Nephron (organoid): ENCODE data around the gene AGPS.
"Not testable (repeated sequence)": the region's sequence is repeated elsewhere in the genome, so short reads cannot be mapped to it uniquely, and the experiment has no call there.

ENCODE experiments used
- H3K27ac Mint-ChIP-seq, 3 experiments: 2 replicates each; pipeline ENCODE4 v1.8.0; 2020; ENCODE audit warnings: mixed read lengths in 3 of 3, mild to moderate bottlenecking in 2 of 3, moderate library complexity in 1 of 3
- H3K27me3 Mint-ChIP-seq: 2 replicates; pipeline ENCODE4 v1.8.0; 2021; ENCODE audit warnings: low read depth, mild to moderate bottlenecking, moderate library complexity, mixed read lengths
- H3K36me3 Mint-ChIP-seq: 2 replicates; pipeline ENCODE4 v1.8.0; 2020; ENCODE audit warnings: low read depth, mixed read lengths
- H3K4me1 Mint-ChIP-seq: 2 replicates; pipeline ENCODE4 v1.8.0; 2020; ENCODE audit warnings: mixed read lengths
- H3K4me3 Mint-ChIP-seq, 3 experiments: 2 replicates each; pipeline ENCODE4 v1.8.0; 2020; ENCODE audit warnings: mild to moderate bottlenecking in 3 of 3, mixed read lengths in 3 of 3, moderate library complexity in 2 of 3
- H3K9me3 Mint-ChIP-seq: 2 replicates; pipeline ENCODE4 v1.8.0; 2020; ENCODE audit warnings: mixed read lengths
- CTCF ChIP-seq, 3 experiments: fragments of 200-600 bp; sonication (generic); IDR thresholded peaks; one replicate each; pipeline ENCODE4 v1.5.0; 2021; ENCODE audit warnings: antibody characterized with exemption in 3 of 3; ENCODE audit not compliant: unreplicated experiment in 3 of 3

The AGPS gene

GRCh38 chr2:177484180-177484795 is 91.7 kb downstream of the AGPS start:
- Mint-ChIP-seq H3K27ac (no peak overlapping the region), H3K9me3 (peaks cover 3% of the 10 kb centered on the region), H3K27me3 (no peaks in the 10 kb centered on the region), H3K4me1 (peaks cover 5% of the 10 kb centered on the region), H3K4me3 (no peak overlapping the region), H3K36me3 (peaks cover 28% of the 10 kb centered on the region)
- no peak for TF ChIP-seq CTCF (IDR thresholded peaks at IDR 0.05; ENCODE audit: unreplicated experiment in 3 of 3)

DNA sequence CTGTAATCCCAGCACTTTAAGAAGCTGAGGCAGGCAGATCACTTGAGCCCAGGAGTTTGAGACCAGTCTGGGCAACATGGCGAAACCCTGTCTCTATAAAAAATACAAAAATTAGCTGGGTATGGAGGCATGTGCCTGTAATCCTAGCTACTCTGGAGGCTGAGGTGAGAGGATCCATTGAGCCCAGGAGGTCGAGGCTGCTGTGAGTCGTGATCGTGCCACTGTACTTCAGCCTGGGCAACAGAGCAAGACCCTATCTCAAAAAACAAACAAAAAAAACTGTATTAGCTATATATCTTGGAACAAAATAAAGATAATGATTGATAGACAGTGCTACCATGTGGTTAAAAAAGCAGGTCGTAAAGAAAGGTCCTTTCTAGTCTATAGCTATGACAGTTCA is 93.1 kb downstream of the AGPS start:
- peaks cover 19% of the 10 kb centered on the region for H3K36me3 Mint-ChIP-seq
- not testable (repeated sequence) for H3K4me3 Mint-ChIP-seq, H3K4me1 Mint-ChIP-seq, H3K9me3 Mint-ChIP-seq, H3K27ac Mint-ChIP-seq, H3K27me3 Mint-ChIP-seq

- Mint-ChIP-seq H3K4me3 (no peak overlapping the region), H3K27ac (peak overlapping the region; percentile 56 to 73 (median 65)), H3K4me1 (peaks cover 10% of the 10 kb centered on the region), H3K27me3 (no peaks in the 10 kb centered on the region), H3K9me3 (no peaks in the 10 kb centered on the region), H3K36me3 (peaks cover 21% of the 10 kb centered on the region)
- TF ChIP-seq CTCF (IDR thresholded peaks at IDR 0.05; ENCODE audit: unreplicated experiment in 3 of 3), result peak; percentile 69 to 73 (median 70)
These were observed 97.2 kb downstream of the AGPS start for GRCh38 chr2:177489719-177490301.

DNA sequence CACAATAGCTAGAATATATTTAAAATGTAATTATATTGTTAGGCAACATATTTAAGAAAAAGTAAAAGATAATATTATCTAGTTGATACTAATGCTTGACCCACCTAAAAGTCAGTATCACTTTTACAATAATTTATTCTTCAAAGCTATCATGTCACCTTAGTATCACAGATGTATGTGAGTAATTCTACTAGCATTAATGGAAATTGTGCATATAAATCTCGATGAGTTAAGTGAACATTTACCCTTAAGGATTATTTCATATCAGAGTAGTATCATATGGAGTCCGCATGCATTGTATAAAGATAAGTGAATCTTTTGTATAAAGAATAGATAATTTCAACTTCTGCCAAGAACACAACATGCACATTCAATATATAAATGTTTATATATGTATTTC is 103.4 kb downstream of the AGPS start:
- H3K36me3 Mint-ChIP-seq, result peaks cover 22% of the 10 kb centered on the region
- TF ChIP-seq CTCF (IDR thresholded peaks at IDR 0.05; ENCODE audit: unreplicated experiment in 3 of 3), result no peak
- H3K4me3 Mint-ChIP-seq, result no peak overlapping the region
- H3K4me1 Mint-ChIP-seq, result no peaks in the 10 kb centered on the region
- H3K27me3 Mint-ChIP-seq, result no peaks in the 10 kb centered on the region
- no peaks in the 10 kb centered on the region for H3K9me3 Mint-ChIP-seq
- H3K27ac Mint-ChIP-seq, result no peak overlapping the region

- Mint-ChIP-seq H3K4me1 (no peaks in the 10 kb centered on the region), H3K27me3 (no peaks in the 10 kb centered on the region), H3K9me3 (no peaks in the 10 kb centered on the region), H3K27ac (no peak overlapping the region), H3K36me3 (peaks cover 26% of the 10 kb centered on the region), H3K4me3 (no peak overlapping the region)
- no peak for TF ChIP-seq CTCF (IDR thresholded peaks at IDR 0.05; ENCODE audit: unreplicated experiment in 3 of 3)
These were observed 104.3 kb downstream of the AGPS start for GRCh38 chr2:177496921-177497320.

GRCh38 chr2:177501186-177501585 is 108.6 kb downstream of the AGPS start:
- TF ChIP-seq CTCF (IDR thresholded peaks at IDR 0.05; ENCODE audit: unreplicated experiment in 3 of 3), result no peak
- H3K4me3 Mint-ChIP-seq, result no peak overlapping the region
- no peaks in the 10 kb centered on the region for H3K9me3 Mint-ChIP-seq
- peak overlapping the region in 1 of 3 experiments; percentile 63 for H3K27ac Mint-ChIP-seq
- no peaks in the 10 kb centered on the region for H3K4me1 Mint-ChIP-seq
- H3K36me3 Mint-ChIP-seq, result peaks cover 16% of the 10 kb centered on the region
- no peaks in the 10 kb centered on the region for H3K27me3 Mint-ChIP-seq
